ENCODE measurements around the gene POC5.
"Not testable (repeated sequence)": the region's sequence is repeated elsewhere in the genome, so short reads cannot be mapped to it uniquely, and the experiment has no call there.

Gene POC5

DNA sequence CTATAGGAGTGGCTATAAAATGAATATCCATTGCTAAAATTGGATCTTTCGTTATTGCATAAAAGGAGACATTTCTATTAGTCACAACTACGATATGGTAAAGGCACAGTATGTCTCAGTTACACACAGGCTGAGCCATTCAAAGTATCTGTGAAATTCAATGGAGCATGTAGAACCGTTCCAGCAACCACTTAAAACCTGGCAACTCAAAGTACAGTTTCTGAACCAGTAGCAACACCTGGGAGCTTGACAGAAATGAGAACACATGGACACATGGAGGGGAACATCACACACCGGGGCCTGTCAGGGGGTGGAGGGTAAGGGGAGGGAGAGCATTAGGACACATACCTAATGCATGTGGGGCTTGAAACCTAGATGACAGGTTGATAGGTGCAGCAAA, 15.4 kb downstream of the POC5 start:
- DNase-seq: no peak

DNA sequence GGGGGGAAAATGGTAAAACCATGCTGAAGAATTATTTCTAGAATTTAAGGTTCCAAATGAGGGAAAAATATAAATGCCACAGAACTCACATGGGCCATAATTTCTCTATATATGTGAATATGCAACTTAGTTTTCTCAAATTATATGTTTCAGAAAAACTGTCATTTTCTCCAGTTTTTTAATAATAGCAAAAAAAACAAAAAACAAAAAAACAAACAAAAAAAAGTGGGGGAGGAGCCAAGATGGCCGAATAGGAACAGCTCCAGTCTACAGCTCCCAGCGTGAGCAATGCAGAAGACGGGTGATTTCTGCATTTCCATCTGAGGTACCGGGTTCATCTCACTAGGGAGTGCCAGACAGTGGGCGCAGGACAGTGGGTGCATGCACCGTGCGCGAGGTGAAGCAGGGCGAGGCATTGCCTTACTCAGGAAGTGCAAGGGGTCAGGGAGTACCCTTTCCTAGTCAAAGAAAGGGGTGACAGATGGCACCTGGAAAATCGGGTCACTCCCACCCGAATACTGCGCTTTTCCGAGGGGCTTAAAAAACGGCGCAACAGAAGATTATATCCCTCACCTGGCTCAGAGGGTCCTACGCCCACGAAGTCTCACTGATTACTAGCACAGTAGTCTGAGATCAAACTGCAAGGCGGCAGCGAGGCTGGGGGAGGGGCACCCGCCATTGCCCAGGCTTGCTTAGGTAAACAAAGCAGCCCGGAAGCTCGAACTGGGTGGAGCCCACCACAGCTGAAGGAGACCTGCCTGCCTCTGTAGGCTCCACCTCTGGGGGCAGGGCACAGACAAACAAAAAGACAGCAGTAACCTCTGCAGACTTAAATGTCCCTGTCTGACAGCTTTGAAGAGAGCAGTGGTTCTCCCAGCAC, 21.5 kb downstream of the POC5 start:
- DNase-seq: not testable (repeated sequence)

DNA sequence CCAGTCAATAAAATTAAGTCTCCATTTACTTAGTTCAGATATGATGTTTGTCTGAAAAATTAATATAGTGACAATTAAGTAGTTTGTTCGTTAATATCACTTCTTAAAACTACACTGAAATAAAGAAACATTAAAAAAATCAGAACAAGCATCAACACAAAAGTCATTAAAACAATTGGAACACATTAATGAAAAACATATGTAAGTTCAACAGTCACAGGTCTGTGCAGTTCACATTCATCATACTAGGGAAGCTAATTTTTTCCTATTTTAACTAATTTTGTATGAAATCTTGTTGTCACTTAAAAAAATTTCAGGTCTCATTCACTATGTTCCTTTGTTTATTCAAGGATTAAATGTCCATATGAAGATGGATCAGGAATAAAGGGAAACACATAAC, 22.5 kb downstream of the POC5 start:
- DNase-seq: no peak

DNA sequence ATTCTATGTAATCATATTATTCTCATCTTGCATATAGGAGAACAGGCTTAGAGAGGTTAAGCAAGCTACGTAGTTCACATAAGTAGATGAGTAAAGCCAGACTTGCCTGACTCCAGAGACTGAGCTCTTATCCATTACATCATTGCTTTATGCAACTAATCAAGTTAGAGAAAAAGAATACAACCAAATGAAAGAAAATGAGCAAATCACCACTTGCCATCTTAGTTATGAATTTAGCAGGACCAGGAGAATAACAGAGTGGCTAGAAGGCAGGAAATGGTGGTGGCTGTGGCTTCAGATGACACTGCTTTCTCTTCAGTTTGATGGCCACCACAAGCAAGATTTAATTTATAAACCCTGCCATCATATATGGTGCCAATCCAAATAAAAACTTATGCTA, 26.6 kb downstream of the POC5 start:
- DNase-seq: no peak

DNA sequence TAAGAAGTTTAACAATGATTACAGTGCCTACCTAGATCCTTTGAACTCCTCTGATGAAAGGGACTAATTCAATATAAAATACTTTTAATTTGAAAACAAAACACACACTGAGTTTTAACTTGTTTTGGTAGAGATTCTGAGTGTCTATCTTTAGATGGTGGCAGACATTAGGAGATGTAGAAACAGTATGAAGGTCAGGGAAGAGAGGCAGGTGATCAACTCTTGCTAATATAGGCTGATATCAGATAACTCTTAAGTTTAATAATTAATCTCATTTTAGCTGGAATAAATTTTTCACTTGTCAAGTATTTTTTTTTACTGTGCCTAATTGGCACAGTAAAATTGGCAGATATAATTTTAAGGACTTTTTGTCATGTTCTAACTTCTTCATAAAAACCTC, 30.8 kb downstream of the POC5 start:
- no peak for DNase-seq

DNA sequence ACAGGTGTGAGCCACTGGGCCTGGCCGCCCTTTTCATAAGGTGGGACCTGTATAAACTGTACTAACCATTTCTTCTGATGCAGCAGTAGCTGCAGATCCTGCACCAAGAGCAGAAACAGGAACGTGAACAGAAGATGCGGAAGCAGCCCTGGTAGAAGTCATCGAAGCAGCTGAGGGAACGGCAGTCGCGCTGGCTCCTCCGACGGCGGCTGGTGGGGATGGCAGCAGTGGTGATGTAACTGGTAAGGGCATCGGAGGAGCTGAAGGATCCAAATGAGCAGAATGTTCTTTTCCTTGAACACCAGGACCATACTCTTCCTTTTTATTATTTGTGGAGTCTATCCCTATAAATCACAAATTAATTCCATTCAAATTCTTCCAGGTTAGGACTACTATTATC, 32.1 kb downstream of the POC5 start:
- no peak for DNase-seq

DNA sequence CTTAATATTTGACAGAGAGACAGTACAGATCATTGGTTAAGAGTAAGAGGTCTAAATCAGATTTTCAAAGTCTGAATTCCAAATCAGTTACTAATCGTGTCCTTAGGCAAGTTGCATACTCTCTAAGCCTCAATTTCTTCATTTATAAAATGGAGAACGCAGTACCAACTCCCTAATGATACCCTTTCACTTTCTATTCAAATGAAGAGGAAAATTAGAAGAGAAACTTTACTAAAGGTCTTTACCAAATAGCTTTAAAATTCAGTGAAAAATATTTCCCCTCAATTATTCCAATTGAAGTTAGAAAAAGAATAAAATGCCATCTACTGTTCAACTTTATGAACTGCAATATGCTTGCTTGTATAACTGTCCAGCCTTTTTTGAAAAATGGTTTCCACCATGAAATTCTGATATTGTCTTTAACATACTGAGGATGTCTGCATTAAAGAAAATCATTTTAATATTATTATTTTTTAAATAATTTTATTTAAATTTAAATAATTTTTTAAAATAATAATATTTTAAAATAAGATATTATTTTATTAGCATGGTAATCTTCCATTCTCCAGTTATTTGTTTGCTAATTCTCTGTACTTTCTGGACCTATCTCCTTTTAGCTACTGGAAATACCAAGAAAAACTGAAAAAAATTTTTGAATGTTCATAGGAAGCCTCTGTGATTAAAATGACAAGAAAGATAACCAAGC, 36.0 kb downstream of the POC5 start:
- DNase-seq: no peak

DNA sequence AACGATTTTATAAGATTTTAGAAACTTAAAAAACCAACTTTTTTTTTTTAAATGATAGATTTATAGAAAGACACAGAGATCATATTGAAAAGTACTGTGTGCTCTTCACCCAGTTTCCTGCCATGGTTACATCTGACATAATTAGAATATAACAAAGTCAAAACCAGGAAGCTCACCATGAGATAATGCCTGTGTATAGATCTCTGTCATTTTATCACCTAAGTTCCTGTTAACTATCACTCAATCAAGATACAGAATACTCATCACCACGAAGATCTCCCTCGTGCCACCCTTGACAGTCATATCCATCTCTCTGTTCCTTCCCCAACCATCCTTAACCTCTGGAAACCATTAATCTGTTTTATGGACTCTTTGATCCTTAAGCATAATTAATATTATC, 39.1 kb downstream of the POC5 start:
- no peak for DNase-seq

DNA sequence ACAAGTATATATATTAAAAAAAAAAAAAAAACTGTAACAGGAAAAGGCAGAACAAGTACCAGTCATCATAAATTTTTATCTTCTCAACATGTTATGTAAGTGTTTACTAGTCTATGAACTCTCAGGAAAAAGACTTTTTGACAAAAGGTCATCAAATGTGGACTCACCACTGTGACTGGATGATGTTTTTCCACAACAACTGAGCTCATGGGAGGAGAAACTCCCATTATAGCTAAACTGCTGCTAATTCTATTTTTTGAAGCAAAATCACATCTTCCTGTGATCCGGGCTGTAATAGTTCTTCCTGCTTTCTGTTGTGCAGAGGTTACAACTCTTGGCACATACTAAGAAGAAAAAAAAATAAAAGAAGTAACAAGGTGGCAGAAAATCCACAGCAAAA, 39.6 kb downstream of the POC5 start:
- DNase-seq: no peak

DNA sequence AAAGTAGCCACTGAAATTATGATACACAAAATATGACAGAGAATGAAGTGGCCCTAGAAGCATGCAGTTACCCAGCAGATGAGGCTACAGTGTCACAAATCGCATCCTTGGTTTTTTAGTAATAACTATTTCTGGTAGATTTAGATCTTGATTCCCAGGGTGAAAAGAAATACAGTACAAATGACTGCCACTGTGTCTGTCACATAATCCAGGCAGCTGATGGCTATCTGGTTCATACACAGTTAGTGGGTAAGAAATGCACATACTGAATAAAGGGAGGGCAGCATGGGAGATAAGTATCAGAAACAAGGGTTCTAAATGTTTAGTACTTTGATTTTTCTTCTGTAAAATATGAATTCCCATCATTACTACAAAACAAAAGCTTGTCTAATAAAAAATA, 41.5 kb downstream of the POC5 start:
- no peak for DNase-seq

DNA sequence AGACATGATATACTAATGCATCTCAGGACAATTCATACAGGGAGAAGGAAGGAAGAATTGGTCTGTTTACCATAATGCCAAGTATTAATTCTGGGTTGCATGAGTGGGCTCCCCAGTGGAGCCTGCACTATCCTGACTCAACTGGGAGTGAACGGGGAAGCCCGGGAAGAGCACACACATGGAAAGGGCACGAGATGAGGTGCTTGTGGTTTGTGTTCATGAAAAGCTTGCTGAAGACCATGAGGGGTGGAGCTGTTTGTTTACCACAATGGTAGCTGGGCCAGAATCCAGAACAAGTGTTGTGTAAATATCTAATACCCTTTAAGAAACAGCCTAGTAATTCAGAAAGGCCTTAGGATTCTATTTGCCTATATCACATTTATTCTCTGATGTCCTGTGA, 44.6 kb downstream of the POC5 start:
- DNase-seq: no peak

DNA sequence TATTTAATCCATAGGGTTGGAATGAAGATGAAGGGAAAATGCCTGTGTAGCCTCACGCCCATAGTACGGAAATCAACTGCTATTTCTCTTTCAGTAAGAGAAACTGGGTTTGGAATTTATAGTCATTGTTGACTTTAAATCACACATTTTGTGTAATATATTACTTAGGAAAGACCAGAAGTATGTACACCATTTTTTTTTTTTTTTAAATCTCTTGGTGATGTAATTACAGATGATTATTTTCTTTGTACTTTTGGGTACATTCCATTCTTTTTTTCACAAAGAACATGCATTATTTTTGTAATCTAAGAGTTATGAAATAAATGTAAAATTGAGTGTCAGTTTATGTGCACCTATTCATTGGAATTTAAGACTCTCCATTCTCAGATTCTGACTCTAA, 45.7 kb downstream of the POC5 start:
- no peak for DNase-seq

DNA sequence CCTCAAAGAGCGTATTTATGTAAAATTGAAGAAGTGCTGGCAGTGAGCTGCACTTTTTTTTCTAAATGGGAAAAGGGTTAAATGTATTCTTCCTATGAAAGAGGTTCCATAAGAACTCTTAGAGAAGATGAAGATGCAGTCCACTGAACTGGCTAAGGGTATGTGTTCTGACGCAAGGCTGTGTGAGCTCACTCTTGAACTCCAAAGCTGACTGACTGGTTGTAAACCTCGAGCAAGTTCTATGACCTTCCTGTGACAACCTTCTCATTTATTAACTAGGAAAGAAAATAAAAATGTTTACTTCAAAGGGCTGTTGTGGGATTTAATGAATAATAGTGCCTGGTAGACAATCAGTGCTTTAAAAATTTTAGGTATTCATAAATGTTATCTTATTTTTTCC, 46.7 kb downstream of the POC5 start:
- DNase-seq: no peak

DNA sequence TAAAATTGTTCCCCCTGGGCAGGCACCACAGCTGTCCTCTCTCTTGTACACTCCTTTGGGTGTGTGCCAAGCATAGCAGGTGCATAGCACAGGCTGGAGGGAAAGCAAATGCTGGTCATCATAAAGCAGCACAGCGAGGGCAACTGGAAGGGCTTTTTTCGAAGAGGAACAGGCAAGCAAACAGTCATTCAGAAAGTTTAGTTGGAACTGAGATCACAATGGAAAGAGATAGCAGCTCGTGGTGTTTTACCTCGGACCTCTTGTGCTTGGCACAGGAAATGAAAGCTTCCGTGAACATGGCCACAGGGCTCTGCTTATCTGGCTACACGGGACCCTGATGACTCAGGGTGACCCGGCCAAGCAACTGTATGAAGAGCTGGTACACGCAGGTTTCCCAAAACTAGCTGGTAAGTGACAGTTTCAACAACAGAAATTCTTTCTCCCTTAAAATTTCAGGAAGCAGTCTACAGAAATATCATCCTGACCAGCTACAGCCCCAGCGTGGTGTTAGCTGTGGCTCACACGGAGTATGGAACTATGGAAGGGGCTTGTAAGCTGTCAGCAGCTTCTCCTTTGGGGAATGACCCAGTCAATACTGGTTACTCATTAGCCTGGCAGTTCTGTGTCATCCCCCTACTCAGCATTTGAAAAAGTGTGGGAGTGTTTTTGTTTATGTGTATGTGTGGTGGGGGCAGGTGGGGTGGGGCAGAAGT, 48.1 kb downstream of the POC5 start:
- DNase-seq: peak; percentile 21

DNA sequence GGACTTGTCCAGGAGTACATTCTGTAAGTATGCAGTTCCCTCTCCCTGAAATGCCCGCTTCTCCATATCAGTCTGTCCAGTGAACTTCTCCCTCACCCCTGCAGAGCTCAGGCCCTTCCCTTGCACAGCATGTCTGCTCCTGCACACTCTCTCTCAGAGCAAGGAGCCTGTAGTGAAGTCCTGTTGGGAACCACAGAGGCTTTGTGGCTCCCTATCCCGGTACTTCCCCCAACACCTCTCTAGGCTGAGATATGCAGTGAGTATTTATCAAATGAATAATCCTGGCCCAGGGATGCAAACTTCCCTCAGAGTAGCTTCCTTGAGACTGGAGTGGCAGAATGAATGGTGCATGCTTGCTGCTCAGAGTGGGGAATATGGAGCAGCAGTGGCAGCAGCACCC, 48.8 kb downstream of the POC5 start:
- DNase-seq: no peak

DNA sequence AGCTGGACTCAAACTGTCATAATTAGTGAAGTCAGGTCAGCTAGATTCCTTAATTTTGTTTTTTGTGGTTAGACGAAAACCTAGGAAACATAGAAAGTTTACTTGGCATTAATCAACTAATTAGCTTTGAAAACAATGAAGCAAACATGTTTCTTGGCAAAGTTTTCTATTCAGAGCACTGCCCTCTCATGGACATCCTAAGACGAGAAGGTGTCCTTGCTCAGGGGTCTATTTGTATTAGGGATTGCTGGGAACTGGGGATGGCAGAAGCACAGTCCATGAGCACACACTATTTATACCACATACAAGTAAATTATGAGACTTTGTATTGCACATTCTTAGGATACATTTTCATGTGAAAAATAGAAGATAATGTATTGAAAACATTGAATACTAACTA, 49.7 kb downstream of the POC5 start:
- no peak for DNase-seq

DNA sequence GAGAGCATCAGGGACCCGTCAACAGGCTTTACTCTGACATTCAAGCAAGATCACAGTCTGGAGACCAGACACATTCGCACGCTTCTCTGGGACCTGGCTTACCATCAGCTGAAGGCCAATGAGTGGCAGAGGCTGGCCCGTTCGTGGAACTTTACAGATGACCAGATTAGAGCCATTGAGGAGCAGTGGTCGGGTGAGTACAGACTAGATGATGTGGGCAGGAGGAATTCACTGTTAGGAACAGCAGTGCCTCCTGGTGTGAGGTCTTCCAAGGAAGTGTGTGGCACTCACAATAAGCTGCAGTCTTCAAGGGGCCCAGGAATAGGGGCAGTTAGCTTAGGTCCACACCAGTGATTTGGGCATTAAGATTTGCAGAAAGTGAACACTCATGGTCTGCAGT, 50.4 kb downstream of the POC5 start:
- no peak for DNase-seq

DNA sequence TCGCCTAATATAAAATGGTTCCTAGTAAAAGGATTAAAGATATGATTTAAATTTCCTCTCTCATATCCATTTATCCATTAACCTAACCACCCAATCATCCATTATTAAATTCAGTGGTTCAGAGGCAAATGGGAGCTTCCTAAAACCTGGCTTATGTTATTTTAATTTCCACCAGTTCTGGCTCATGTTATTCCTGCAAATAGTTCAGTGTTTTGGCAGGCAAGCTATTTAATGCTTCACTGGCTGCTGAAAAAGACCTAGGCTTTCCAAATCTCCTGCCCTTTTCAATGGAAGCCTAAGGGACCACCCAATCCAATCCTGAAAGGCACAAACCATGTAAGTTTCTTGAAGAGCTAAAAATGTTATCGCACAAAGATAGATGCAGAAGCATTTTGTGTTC, 52.3 kb downstream of the POC5 start:
- DNase-seq: no peak

DNA sequence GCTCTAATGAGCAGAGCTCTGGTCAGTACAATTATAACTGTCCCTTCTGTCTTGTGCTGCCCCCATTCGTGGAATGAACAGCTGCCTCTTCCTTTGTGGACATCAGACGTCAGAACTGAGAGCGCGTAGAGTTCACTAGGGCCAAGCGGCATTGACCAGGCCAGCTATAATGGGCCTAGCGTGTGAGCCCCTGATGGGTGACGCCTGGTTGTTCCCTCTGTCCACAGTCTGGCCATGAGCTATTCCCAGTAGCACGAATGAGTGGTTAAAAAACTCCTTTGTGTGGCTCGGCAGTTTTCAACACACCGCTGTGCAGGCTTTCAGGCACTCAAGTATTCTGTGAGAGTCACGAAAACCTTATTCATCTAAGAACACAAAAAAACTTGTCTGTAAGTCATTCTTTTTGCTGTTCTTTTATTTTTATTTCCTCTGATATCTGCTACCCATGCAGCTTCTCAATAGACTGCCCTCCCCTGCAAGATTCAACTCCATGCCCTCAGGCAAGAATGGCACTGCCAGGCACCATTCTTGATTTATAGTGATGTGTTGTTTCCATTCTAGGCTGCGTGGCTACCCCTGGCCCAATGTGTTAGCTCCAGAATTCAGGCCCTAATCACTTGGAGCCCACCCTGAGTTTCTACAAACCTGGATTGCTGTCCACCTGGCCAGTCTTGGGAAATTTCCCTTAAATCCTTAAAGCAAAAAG, 53.5 kb downstream of the POC5 start:
- no peak for DNase-seq

DNA sequence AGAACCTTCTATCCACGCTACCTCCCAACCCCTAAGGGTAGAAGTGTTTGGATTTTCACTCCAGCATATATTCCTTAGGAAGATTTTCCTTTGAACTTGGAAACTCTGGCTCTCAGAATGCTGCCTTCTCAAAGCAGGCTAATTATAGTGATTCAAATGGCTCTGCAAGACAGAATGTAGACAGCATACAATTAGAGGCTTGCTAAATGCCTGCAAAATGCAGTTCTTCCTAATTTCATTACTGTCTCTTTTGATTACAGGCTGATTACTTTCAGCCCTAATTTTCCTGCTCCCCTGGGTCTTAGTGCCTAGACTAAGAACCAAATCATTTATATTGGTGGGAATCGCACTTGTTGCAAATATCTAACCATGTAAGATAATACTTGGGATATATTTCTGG, 55.2 kb downstream of the POC5 start:
- DNase-seq: no peak

DNA sequence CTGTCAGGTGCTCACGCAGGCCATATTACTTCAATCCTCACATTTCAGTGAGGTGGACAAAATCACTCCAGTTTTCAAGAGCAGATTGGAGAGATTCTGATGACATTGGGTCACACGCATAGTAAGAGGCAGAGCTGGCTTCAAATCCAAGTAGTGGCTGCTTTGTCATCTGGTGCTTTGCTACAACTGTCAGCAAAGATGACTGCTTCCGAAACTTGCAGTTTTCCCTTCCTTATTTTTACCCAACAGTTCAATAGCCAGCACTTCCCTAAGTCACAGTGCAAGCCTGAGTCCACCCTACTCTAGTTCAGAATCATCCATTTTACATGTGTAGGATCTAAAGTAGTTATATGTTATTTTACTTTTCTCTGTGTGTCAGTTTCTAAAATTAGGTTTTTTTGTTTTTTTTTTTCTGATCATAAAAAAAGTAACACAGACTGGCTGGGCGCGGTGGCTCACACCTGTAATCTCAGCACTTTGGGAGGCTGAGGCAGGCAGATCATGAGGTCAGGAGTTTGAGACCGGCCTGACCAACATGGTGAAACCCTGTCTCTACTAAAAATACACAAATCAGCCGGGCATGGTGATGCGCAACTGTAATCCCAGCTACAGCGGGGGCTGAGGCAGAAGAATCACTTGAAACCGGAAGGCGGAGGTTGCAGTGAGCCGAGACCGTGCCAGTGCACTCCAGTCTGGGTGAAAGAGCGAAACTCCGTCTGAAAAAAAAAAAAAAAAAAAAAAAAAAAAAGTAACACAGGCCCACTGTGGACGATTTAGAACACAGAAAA, 56.4 kb downstream of the POC5 start:
- DNase-seq: no peak

DNA sequence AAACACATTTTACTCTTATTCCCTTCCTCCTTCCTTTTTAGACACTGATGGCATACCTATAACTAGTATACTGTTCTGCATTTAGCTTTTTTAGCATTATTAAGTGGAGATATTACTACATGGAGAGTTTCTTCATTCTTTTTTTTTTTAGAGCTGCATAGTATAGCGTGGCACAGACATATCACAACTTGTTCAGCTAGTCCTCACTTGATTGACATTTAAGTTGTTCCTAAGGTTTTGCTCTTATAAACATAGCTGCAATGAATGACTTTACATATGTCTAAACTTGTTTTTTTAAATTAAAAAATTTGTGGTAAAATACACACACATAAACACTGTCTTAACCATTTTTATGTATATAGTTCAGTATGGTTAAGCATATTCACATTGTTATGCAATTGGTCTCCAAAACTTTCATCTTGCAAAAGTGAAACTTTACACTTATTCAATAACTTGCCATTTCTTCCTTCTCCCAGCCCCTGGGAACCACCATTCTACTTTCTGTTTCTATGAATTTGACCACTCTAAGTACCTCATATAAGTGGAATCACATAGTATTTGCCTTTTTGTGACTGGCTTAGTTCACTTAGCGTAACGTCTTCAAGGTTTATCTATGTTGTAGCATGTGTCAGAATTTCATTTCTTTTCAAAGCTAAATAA, 57.3 kb downstream of the POC5 start:
- no peak for DNase-seq

Data from activated CD8-positive, alpha-beta memory T cell treated with anti-CD3 and anti-CD28 coated beads, Interleukin-2, amount 50 U/mL, for 4 hours (primary cell).